GM21528 (cell line): ENCODE results near the gene MYO18B.
"Not testable (repeated sequence)": the region's sequence is repeated elsewhere in the genome, so short reads cannot be mapped to it uniquely, and the experiment has no call there.

Experiments
- ATAC-seq: cut with Tn5 transposase; IDR thresholded peaks from one replicate; pipeline ENCODE4 v1.9.1; 2021; ENCODE audit warnings: mild to moderate bottlenecking, moderate library complexity; ENCODE audit not compliant: unreplicated experiment, low FRiP score

The MYO18B gene, protein sequence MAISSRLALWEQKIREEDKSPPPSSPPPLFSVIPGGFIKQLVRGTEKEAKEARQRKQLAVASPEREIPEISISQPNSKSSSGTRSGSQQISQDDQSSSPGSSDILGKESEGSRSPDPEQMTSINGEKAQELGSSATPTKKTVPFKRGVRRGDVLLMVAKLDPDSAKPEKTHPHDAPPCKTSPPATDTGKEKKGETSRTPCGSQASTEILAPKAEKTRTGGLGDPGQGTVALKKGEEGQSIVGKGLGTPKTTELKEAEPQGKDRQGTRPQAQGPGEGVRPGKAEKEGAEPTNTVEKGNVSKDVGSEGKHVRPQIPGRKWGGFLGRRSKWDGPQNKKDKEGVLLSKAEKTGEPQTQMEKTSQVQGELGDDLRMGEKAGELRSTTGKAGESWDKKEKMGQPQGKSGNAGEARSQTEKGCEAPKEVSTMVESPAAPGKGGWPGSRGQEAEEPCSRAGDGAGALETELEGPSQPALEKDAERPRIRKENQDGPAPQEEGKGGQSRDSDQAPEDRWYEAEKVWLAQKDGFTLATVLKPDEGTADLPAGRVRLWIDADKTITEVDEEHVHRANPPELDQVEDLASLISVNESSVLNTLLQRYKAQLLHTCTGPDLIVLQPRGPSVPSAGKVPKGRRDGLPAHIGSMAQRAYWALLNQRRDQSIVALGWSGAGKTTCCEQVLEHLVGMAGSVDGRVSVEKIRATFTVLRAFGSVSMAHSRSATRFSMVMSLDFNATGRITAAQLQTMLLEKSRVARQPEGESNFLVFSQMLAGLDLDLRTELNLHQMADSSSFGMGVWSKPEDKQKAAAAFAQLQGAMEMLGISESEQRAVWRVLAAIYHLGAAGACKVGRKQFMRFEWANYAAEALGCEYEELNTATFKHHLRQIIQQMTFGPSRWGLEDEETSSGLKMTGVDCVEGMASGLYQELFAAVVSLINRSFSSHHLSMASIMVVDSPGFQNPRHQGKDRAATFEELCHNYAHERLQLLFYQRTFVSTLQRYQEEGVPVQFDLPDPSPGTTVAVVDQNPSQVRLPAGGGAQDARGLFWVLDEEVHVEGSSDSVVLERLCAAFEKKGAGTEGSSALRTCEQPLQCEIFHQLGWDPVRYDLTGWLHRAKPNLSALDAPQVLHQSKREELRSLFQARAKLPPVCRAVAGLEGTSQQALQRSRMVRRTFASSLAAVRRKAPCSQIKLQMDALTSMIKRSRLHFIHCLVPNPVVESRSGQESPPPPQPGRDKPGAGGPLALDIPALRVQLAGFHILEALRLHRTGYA (N-terminal part only)

DNA sequence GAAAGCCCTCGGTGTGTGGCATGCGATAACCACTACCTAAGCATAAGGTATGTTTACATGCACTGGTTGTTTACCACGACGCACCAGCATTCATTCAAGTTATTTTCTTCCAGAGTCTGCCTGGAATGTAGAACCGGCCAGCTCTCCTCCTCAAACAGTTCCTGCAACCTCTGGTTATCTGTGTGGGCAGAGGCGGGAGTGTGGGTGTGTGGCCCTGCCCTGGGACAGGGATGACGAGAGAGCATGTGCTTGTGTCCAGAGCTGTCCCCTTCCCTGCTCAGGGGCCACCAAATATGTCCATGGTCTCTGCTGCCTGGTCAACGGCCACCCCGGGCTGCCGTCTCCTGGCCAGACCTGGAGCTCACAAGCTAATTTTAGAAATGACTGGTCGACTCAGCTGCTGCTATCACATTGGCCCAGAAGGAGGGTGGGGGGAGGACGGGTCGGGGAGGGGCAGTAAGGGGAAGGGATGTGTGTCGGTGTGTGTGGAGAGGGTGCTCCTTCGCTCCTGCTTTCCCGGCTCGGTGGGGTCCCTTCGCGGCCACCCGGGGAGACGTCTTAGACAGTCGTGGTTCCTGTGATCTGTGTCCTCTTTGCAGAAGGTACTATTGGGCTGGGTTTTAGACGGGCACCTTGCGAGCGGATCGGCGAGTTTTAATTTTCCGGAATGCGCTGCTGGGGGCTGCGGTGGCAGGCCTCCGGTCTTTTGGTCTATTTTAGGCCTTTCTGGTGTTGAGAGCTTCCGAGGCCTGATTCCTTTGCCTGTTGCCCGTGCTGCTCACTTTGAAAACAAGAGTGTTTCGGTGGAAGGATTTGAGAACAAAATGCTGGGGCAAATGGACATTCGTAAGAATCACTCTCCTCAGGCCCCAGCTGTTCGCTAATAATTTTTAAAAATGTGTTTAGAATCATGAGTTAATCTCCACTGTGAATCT, at the start of gene MYO18B:
Gene MYO18B (plus strand): TSS at position 497 of the 935 bp plus-strand sequence. CDS start 18,905 bp downstream, outside the sequence.
- no peak for ATAC-seq

DNA sequence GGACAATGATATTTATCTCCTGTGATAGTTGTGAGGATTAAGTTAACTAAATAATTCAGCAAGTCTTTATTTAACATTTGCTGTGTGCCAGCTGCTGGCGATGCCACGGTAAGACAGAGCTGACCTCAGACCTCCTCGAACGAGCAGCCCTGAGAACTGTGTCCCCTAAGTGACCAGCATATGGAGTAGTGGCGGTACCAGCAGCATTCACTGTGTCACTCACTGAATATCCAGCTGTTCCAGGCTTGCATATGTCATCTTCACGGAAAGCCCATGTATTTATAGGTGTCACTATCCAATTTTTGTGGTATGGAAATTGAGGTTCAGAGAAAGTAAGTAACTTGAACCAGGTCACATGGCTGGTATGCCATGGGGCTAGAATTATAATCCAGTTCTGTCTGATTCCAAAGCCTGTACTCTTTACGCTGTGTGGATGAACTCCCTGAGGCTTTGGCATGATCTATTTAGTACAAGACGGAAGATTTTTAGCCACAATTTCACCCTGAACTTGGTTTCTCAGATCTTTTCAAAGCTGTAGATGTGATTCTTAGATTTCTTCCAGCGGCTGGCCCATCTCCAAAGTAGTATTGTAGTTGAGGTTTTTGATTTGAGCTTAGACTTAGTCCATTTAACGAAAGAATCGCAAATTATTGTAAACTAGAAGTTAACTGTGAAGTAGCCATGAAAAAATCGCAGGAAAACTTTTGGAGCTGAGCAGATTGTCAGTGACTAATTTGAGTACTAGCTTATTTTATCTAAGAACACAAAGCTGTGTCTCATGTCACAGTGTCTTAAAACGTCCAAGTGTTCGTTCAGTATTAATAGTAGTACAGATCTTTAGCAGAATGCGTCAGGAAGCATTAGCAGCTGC, 49.4 kb upstream of the MYO18B start:
- no peak for ATAC-seq

DNA sequence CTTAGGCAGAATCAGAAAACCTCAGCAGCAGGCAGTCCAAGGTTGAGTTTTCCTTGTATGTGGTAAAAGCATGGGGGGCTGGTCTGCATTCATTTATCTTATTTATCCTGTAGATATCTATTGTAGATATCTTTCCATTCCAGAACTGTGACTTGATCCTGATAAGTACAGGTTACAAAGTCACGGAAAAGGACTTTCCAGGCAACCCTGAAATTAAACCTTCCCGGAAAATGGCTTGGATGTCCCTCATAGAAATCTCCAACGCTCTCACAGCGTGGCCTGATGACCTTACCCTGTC, 48.8 kb upstream of the MYO18B start:
- no peak for ATAC-seq

DNA sequence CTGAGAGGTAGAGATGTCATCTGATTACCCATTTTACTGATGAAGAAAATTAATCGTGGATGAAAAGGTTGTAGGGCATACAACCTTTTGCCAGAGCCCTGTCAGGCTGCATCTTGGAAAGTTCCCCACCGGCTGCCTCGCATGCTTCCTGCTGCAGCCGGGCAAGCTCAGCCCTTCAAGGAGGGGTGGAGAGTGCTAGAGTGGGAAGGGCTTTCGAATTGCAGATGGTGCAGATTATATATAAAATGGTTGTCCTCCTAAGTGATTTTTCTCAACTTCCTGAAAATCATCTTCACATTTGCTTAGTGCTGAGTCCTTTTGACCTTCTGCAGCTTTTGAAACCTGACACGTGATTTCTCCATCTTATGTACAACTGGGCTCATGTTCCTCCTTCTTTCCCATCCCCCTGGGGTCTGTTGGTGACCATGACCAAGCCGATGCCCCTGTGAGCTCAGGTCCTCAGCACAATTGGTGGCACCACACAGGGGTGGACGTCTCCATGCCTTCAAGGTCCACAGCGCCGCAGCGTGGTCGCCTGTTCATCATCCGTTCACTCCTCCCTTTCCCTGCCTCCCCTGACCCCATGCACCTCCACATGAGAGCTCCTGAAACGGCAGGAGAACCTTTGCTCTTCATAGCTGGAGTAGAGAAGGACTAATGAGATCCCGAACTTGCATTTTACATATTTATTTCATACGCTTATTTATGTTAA, 47.6 kb upstream of the MYO18B start:
- ATAC-seq = no peak

DNA sequence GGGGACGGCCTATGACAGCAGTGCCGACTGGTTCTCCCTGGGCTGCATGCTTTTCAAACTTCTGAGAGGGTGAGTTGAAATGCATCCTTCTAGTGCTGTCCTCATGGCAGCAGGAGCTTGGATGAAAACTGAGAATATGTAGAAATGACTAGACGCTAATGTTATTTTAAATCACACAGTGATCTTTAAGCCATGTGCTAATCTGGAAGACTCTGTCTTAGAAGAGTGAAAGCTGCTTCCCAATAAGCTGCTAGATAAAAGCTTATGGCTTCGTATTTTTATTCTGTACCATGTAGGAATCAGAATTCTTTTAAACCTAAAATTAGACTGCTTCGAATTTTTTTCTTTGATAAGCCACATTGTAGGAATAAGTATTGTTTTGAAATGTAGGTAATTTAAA, 46.8 kb upstream of the MYO18B start:
- ATAC-seq = no peak

DNA sequence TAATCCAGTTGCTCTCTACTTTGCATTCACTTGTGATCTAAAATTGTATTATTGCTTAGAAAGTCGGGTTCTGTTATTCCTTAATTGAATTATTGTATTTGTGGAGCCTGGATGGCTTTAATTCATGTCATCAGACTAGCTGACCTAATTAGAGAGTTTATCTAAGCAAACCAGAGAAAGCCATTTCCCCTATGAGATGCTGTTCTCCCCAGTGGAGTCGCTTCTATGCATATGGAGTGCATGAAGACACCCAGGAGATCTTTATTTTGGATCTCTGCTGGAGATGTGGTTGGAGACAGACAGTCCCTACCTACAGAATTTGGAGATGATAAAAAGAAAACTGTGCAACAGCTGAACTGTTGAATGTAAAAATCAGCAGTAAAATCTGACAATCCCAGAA, 45.2 kb upstream of the MYO18B start:
- no peak for ATAC-seq

DNA sequence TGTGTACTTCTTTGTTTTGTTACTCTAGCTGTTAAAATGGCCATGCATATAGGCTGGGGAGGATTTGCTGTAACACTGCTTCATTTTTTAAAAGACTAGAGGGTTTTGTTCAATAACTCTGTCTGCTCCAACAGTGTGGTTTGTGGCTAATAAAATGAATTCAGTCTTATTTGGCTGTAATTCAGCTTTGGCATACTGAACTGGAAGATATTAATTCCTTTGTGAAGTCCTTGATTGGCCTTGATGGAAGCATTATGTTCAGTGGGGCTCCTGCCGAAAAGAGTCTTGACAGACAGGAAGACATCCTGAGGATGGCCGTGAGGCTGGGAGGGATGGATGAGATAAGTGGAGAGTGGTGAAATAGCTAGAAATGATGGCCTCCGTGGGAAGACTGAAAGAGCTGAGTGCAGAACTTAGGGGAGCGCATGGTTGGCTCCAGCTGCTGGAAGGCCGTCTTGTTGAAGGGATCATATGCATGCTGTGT, 44.8 kb upstream of the MYO18B start:
- ATAC-seq = no peak

DNA sequence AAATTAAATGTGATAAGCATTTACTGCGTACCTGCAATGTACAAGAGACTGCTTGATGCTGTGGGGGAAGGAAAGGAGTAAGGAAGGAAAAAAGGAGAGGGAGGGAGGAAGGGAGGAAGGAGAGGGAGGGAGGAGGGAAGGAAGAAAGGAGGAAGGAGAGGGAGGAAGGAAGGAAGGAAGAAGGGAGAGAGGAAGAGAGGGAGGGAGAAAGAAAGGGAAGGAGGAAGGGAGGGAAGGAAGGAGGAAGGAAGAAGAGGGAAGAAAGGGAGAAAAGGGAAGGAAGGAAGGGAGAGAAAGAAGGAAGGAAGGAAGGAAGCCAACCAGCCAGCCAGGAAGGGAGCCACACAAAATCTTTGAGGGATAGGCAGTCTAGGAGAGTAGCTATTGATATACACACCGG, 44.0 kb upstream of the MYO18B start:
- no peak for ATAC-seq

DNA sequence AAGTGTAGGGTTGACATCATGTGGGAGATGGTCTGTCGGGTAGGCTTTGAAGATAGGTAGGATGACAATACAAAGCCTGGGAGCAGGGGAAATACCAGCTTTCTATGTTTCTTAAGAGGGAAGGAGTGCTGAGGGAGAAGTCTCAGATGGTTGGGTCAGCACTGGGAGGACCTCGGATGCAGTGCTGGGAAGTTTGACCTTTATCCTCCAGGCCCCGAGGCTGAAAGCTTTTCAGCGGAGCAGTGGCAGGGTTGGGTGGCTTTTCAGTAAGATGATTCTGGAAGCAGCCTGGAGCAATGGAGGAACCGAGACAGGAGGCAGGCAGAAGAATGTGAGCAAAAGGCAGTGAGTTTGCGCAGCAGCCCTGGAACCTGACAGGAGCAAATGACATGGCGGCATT, 43.5 kb upstream of the MYO18B start:
- no peak for ATAC-seq

DNA sequence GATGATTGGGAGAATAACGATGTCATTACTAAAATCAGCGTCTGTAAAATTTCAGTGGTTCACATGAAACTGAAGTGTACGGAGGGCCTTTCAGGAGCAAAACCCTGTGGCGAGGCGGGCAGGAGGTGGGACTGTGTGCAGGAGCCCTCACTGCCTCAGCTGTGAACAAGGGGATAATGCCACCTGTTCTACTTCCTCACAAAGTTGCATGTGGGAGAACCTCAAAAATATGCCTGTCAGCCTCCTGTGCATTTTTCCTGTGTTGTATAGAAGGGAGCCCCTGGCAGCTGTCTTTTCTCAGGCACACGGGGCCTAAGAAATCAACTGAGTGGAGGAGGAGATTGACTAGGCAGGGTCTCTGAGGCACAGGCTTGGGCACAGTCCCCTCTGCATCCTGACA, 43.0 kb upstream of the MYO18B start:
- ATAC-seq = no peak

DNA sequence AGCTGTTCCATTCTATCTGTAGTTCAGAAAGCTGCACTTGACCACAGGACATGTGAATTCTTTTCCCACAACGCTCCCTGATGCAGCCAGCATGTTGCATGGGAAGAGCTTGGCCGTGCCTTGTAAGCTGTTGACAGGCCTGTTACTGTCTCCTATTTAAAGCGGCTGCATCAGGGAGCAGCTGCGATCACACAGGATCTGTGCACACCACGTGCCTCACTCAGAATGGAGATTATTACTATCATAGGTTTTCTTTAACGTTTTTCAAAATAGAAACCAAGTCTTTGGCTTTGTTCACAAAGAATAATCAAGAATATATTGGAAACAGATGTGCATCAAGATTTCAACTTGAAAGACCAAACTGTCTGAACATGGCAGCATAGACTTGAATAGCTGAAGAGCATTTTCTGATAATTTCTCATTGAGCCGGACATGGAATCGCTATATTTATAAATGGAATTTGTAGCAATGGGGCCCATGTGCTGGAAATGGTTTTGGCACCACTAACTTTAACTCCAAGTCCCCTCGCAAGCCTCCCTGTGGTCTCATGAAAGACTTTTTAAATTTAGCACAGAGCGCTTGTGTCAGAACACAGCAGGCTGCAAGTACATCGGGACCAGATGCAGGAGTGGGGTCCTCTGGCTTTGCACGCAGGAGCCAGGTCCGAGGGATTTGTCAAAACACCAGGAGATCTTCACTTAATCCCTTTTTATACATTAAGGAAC, 40.8 kb upstream of the MYO18B start:
- no peak for ATAC-seq

DNA sequence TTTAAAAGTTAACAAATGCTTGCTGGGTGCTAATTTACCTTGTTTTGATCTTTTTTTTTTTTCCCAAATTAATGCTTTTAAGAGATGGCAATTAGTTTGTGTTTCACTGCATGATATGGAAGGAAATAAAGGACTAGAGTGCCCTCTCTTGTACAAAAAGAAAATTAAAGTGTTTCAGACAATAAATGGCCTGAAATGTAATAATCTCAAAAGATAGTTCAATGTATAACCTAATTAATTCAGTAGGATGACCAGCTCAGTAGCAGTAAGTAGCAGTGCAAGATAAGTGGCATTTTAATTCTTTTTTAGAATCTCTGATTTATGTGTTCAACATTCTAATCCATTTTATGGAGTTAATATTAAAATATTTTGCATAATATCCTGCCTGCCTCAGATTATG, 39.9 kb upstream of the MYO18B start:
- no peak for ATAC-seq

DNA sequence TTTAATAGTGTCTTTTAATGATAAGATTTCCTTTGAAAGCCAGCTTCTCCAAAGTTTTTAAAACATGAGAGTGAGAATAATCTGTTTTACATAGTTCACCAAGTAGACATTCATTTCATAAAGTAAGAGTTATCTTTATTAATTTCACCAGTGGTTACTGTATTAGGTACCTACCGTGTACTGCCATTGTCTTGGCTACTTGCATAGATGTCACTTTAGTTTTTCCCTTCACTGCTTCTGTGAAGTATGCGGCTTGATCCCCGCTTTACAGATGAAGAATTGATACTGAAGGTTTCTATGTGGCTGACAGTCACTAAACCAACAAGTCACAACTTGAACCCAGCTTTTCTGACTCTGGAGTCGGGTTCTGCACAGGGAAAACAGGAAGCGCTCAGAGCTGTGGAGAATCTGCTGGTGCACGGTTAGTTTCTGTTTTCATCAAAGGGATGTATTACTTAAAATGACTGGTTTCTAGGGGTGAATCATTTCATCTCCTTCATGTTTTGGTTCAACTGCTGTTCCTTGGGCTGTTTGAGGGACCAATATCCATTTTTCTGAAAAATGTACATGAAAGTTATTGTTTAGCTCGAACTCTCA, 39.3 kb upstream of the MYO18B start:
- ATAC-seq = no peak

DNA sequence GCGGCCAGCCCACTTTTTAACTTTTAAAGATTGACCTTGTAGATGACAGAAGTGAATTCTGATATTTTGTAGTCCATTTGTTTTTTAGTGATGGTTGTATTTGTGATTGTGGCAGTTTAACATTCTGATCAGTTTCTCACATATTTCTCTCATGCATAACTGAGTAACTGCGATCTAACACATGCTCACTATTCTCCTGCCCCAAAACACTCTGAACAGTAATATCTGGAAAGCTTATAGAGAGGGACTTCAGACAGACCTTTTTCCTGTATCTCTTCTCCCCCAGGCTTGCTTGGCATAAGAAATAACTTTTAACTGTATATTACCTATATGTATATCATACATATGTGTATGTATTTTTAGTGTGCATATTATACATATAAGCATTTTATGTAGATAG, 37.3 kb upstream of the MYO18B start:
- ATAC-seq = no peak

DNA sequence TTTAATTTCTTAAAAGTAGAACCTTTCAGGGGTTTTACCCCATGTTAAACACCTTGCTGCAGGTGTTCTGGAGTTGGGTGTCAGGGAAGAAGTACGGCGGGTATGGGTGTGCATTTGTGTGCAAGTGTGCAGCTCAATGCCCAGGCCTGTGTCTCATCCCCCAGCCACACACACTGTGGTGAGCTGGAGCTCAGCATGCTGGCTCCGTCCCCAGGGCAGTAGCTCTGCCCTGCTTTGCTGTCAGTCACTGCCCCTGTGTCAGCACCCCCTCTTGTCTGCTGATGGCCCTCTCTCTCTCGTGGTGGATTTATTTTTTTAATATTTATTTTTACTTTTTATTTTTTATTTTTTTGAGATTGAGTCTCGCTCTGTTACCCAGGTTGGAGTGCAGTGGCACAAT, 35.8 kb upstream of the MYO18B start:
- no peak for ATAC-seq

DNA sequence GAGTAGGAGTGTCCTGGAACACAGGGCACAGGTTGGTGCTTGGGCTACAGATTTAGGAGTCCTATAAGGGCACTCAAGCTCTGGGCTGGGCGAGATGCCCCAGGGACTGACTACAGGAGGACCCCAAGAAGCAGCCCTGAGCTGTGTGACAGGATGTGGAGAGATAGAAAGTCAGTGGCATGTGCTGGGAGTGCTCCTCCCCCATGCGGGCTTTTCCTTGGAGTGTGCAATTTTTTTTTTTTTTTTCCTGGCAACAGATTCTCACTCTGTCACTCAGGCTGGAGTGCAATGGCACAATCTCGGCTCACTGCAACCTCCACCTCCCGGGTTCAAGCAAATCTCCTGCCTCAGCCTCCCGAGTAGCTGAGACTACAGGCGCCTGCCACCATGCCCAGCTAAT, 33.6 kb upstream of the MYO18B start:
- ATAC-seq = not testable (repeated sequence)

DNA sequence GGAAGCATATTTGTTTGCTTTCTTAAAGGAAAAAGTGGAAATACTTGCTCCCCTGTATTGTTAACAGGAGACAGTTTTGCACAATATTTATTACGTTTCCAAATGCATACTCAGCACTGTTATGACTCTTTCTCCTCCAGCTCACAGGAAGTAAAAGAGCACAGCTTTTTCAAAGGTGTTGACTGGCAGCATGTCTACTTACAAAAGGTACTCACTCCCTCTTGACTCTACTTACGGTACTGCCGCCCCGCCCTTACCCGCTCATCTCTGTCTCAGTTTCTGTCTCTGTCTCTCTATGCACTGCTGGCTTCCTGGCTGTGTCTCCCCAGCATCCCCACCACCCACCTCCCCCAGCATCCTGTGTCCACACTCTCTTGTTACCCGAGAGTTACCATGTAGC, 32.2 kb upstream of the MYO18B start:
- no peak for ATAC-seq
